Loucy (cell line): ENCODE data around the gene CDH24.

Source experiments
- H2AFZ ChIP-seq: fragments of 200-600 bp; sonication (generic); 2 replicates; pipeline ENCODE4 v1.6.0; 2016; ENCODE audit warnings: antibody characterized with exemption, mild to moderate bottlenecking, low read length, moderate library complexity
- H3F3A ChIP-seq: fragments of 200-600 bp; 2 replicates; pipeline ENCODE4 v1.6.0; 2016; ENCODE audit warnings: antibody characterized with exemption, low read depth, mild to moderate bottlenecking
- H3K27me3 ChIP-seq: fragments of 200-600 bp; sonication (generic); 2 replicates; pipeline ENCODE4 v1.6.1; 2014; ENCODE audit warnings: low read length, mild to moderate bottlenecking; ENCODE audit not compliant: insufficient read depth, poor library complexity, severe bottlenecking
- H3K36me3 ChIP-seq: fragments of 200-600 bp; sonication (generic); 2 replicates; pipeline ENCODE4 v1.6.1; 2016; ENCODE audit warnings: low read length; ENCODE audit not compliant: insufficient read depth
- H3K4me1 ChIP-seq: fragments of 200-600 bp; sonication (generic); 2 replicates; pipeline ENCODE4 v1.5.1; 2014; ENCODE audit warnings: low read length, mild to moderate bottlenecking; ENCODE audit not compliant: insufficient read depth, poor library complexity, severe bottlenecking
- H3K4me2 ChIP-seq: fragments of 200-600 bp; sonication (generic); 2 replicates; pipeline ENCODE4 v1.6.0; 2014; ENCODE audit warnings: antibody characterized with exemption, low read length, low read depth, mild to moderate bottlenecking; ENCODE audit not compliant: poor library complexity, severe bottlenecking
- H3K4me3 ChIP-seq: fragments of 200-600 bp; sonication (generic); 2 replicates; pipeline ENCODE4 v1.5.1; 2014; ENCODE audit warnings: low read length, mild to moderate bottlenecking, mixed read lengths; ENCODE audit not compliant: poor library complexity, severe bottlenecking
- H3K79me2 ChIP-seq: fragments of 200-600 bp; sonication (generic); 2 replicates; pipeline ENCODE4 v1.6.1; 2014; ENCODE audit warnings: low read length; ENCODE audit not compliant: insufficient read depth
- H3K9ac ChIP-seq: fragments of 200-600 bp; sonication (generic); 2 replicates; pipeline ENCODE4 v1.6.0; 2014; ENCODE audit warnings: mild to moderate bottlenecking, low read depth, low read length, moderate library complexity; ENCODE audit not compliant: poor library complexity, severe bottlenecking
- H3K9me2 ChIP-seq: fragments of 200-600 bp; sonication (generic); replicated peaks from 2 replicates; pipeline ENCODE4 v1.6.1; 2016; ENCODE audit warnings: low read depth, low read length, mixed read lengths
- H3K9me3 ChIP-seq: fragments of 200-600 bp; sonication (generic); 2 replicates; pipeline ENCODE4 v1.6.1; 2014; ENCODE audit warnings: mild to moderate bottlenecking, antibody characterized with exemption, low read length, low read depth; ENCODE audit not compliant: insufficient read depth
- H4K20me1 ChIP-seq: fragments of 200-600 bp; sonication (generic); 2 replicates; pipeline ENCODE4 v1.6.0; 2014; ENCODE audit warnings: antibody characterized with exemption, low read length, mild to moderate bottlenecking; ENCODE audit not compliant: insufficient read depth, poor library complexity, severe bottlenecking
- CTCF ChIP-seq: fragments of 200-600 bp; sonication (generic); conservative IDR thresholded peaks from 2 replicates; pipeline ENCODE4 v1.5.1; 2014; ENCODE audit warnings: mild to moderate bottlenecking, antibody characterized with exemption, low read length
- EZH2phosphoT487 ChIP-seq: fragments of 200-600 bp; IDR thresholded peaks from 2 replicates; pipeline ENCODE4 v1.6.1; 2018; ENCODE audit warnings: antibody characterized with exemption, mild to moderate bottlenecking, moderate library complexity, borderline replicate concordance

Gene CDH24

DNA sequence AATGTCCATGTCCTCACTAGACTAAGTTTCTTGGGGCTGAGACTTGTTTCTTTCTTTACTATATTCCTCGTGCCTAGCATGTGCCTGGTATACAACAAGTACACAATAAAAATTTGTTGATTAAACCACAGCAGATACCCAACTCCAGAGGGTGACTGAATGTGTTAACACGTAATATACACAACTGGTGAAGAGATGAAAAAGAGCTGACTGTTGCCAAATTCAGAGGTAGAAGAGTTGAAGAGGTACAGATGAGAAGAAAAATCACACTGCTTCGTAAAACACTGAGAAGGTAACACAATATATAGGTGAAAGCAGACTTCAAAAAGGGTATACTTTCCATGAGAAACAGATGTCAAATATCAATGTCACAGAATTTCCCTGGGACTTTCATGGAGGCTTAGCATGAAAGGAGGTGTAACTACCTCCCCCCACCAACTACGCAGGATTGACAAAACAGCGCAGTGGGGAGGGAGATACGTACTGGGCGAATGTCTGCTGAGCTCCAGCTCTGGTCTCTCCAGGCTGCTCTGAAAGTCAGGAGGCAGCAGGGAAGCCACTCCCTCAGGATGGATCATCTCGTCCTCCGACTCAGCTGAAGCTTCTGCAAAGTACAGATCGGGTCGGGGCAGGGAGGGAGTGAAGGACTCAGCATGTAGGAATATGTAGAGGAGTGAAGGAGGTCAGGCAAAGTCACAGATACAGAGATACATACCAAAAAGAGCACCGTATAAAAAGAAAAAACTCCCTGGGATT lies 32.4 kb upstream of the CDH24 start:
- H4K20me1 ChIP-seq = peaks cover 34% of the 10 kb centered on the region
- no peaks in the 10 kb centered on the region for H3K9me3 ChIP-seq
- no peak overlapping the region for H3K4me2 ChIP-seq
- no peaks in the 10 kb centered on the region for H3K9me2 ChIP-seq
- peaks cover 56% of the 10 kb centered on the region for H3K79me2 ChIP-seq
- no peak overlapping the region for H3K9ac ChIP-seq
- no peak for TF ChIP-seq CTCF
- no peak for TF ChIP-seq EZH2phosphoT487
- no peak overlapping the region for H3K4me3 ChIP-seq
- no peak overlapping the region for H2AFZ ChIP-seq
- no peaks in the 10 kb centered on the region for H3K27me3 ChIP-seq
- H3K4me1 ChIP-seq = peaks cover 31% of the 10 kb centered on the region
- H3K36me3 ChIP-seq = peaks cover 74% of the 10 kb centered on the region
- no peaks in the 10 kb centered on the region for H3F3A ChIP-seq

GRCh38 chr14:23086565-23086964 lies 29.2 kb upstream of the CDH24 start:
- H3K79me2 ChIP-seq = peaks cover 25% of the 10 kb centered on the region
- H3K36me3 ChIP-seq = peaks cover 88% of the 10 kb centered on the region; the same call in 1 of the 2 replicates
- no peak overlapping the region for H3K4me2 ChIP-seq
- peaks cover 6% of the 10 kb centered on the region for H4K20me1 ChIP-seq
- TF ChIP-seq EZH2phosphoT487 (no peak), CTCF (no peak)
- no peak overlapping the region for H3K9ac ChIP-seq
- H3K4me1 ChIP-seq = peaks cover 3% of the 10 kb centered on the region
- no peaks in the 10 kb centered on the region for H3K27me3 ChIP-seq
- H3K9me2 ChIP-seq = no peaks in the 10 kb centered on the region
- no peak overlapping the region for H2AFZ ChIP-seq
- H3K4me3 ChIP-seq = no peak overlapping the region
- H3F3A ChIP-seq = no peaks in the 10 kb centered on the region
- no peaks in the 10 kb centered on the region for H3K9me3 ChIP-seq

DNA sequence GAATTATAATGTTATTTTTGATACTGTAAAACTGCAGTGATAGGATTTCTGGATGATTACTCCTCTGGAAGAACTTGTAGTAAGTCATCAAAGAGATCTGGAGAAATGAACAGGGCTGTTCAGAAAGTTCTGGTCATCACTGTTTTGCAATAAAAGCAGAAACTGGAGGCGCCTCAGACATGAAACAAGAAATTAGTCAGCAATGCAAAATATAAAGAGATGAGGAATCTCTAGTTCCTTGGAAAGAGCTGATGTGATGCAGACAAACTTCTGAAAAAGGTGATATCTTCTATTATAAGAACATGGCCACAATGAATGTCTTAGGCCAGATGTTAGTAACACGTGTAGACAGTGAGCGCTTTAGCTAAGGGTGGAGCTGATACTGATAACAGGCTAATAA lies 28.1 kb upstream of the CDH24 start:
- Histone ChIP-seq H3K4me2 (no peak overlapping the region), H3K79me2 (peaks cover 16% of the 10 kb centered on the region), H3K9me3 (no peaks in the 10 kb centered on the region), H3K4me1 (peaks cover 3% of the 10 kb centered on the region), H3K9ac (no peak overlapping the region), H3F3A (no peaks in the 10 kb centered on the region), H3K4me3 (no peak overlapping the region), H3K36me3 (peaks cover 92% of the 10 kb centered on the region), H3K9me2 (no peaks in the 10 kb centered on the region), H2AFZ (no peak overlapping the region), H3K27me3 (no peaks in the 10 kb centered on the region), H4K20me1 (peaks cover 9% of the 10 kb centered on the region)
- TF ChIP-seq CTCF (no peak), EZH2phosphoT487 (no peak)
